GM13977 (cell line): ENCODE results near the gene SPINK8.
"Not testable (repeated sequence)": the region's sequence is repeated elsewhere in the genome, so short reads cannot be mapped to it uniquely, and the experiment has no call there.

Source experiments
- DNase-seq: peaks from one replicate; pipeline ENCODE4 v3.0.0; 2012; ENCODE audit warnings: low spot score
- CTCF ChIP-seq: IDR thresholded peaks from 2 replicates; pipeline ENCODE4 v1.5.1; 2012; ENCODE audit warnings: mild to moderate bottlenecking, control low read depth; ENCODE audit not compliant: insufficient read depth; ENCODE audit errors: extremely low read depth, missing control alignments
- in situ Hi-C: fragments of 300-500 bp; cut with MboI; formaldehyde crosslinking; loops from one replicate; pipeline ENCODE4 v1.12.0; 2022; ENCODE audit warnings: low sequenced_read_pairs, low pct_unique_long_range_greater_than_20kb, mixed read lengths, inconsistent platforms; ENCODE audit not compliant: unreplicated experiment

SPINK8 gene

GRCh38 chr3:48345946-48346572 lies 12.6 kb upstream of the SPINK8 start:
- no peak for TF ChIP-seq CTCF
- in situ Hi-C loops, result no loop called here
- DNase-seq, result no peak

DNA sequence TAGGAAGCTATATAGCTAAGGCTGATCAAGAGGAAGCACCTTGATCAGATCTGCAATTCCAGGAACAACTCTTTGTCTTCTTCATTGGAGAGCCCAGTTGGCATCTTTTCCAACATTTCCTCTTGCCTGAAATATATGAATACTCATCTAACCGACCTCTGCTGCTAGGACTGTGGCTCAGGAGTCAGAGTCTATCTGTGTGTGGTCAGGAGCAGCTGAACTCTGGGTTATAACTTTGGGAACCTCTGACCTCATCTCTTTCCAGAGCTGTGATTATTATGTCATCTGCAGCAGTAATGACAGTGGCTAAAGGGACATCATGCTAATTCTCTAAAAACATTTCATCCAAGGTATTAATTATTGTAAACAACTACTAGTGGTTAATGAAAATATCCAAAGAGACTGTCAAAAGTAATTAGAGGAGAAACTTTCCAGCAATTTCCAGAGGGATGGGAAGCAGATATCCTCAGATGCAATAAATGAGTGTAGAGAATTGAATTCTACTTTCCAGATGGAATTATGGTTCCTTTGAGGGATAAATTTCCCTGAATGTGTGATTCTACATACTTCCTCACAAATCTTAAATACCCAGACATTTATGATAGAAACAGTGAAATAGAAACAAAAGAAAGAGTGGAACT lies 11.5 kb upstream of the SPINK8 start:
- in situ Hi-C loops, result no loop called here
- no peak for TF ChIP-seq CTCF
- no peak for DNase-seq

GRCh38 chr3:48343432-48343831 lies 10.0 kb upstream of the SPINK8 start:
- in situ Hi-C loops, result no loop called here
- DNase-seq, result no peak
- no peak for TF ChIP-seq CTCF

- DNase-seq, result no peak
- no peak for TF ChIP-seq CTCF
- in situ Hi-C loops, result no loop called here
These were observed 5.2 kb upstream of the SPINK8 start for GRCh38 chr3:48338635-48339034.

DNA sequence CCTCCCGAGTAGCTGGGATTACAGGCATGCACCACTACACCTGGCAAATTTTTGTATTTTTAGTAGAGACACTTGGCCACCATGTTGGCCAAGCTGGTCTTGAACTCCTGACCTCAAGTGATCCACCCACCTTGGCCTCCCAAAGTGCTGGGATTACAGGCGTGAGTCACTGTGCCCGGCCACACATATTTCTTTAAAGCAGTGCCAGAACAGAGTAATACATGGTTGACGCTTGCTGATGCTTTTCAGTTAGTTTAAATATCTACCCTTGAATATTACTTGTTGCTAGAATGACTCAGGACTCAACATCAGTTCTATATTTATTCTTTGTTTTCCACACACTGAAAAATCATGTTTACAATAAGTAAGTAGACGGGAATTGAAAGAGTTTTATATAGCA lies 4.1 kb upstream of the SPINK8 start:
- DNase-seq, in situ Hi-C loops: not testable (repeated sequence)

GRCh38 chr3:48335286-48335685 lies 1.8 kb upstream of the SPINK8 start:
- DNase-seq, in situ Hi-C loops: not testable (repeated sequence)

- TF ChIP-seq CTCF, result no peak
- DNase-seq, result no peak
- in situ Hi-C loops, result no loop called here
These were observed 1.1 kb upstream of the SPINK8 start for GRCh38 chr3:48334605-48335004.

- DNase-seq, in situ Hi-C loops: not testable (repeated sequence)
These were observed 1.6 kb downstream of the SPINK8 start for GRCh38 chr3:48331706-48332435.
